DOHH2 (cell line): Measurements from ENCODE around the gene SMLR1.

Experiments used
- CTCF ChIP-seq: fragments of 200-600 bp; sonication (generic); IDR thresholded peaks from one replicate; pipeline ENCODE4 v1.5.1; 2014; ENCODE audit warnings: antibody characterized with exemption, mild to moderate bottlenecking, low read depth, low read length; ENCODE audit not compliant: poor library complexity, severe bottlenecking
- EZH2phosphoT487 ChIP-seq: fragments of 200-600 bp; sonication (generic); IDR thresholded peaks from 2 replicates; pipeline ENCODE4 v1.6.1; 2017; ENCODE audit warnings: borderline replicate concordance, mild to moderate bottlenecking, antibody characterized with exemption, low read length, moderate library complexity, mixed read lengths

GRCh38 chr6:130796313-130796905 is 30.8 kb upstream of the SMLR1 start:
- TF ChIP-seq CTCF (no peak), EZH2phosphoT487 (no peak)
